SH-SY5Y (cell line): Measurements from ENCODE around the gene IL12RB1.

Experiments used
- GATA2 ChIP-seq: IDR thresholded peaks from 2 replicates; pipeline ENCODE4 v1.6.1; 2011; ENCODE audit warnings: mild to moderate bottlenecking, low read depth, low read length
- GATA3 ChIP-seq: IDR thresholded peaks from 2 replicates; pipeline ENCODE4 v1.6.1; 2011; ENCODE audit warnings: low read depth, mild to moderate bottlenecking, low read length, moderate library complexity

DNA sequence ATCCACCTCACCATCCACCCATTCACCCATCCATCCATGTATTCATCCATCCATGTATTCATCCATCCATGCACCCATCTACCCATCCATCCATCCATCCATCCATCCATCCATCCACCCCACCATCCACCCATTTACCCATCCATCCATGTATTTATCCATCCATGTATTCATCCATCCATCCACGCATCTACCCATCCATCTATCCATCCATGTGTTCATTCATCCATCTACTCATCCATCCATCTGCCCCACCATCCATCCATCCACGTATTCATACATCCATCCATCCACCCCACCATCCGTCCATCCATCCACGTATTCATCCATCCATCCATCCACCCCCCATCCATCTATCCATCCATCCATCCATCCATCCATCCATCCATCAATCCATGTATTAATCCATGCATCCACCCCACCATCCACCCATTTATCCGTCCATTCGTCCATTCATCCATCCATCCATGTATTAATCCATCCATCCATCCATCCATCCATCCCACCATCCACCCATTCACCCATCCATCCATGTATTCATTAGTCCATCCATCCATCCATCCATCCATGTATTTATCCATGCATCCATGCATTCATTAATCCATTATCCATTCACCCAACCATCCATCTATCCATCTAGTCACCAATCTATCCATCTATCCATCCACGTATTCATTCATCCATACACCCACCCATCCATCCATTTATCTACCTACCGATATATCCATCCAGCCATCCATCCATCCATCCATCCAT lies 2.6 kb downstream of the IL12RB1 start:
- TF ChIP-seq GATA2 (no peak), GATA3 (no peak)
